NT2/D1 (cell line): Measurements from ENCODE around the gene LGI2.

Source experiments
- DNase-seq: peaks from one replicate; pipeline ENCODE4 v3.0.0-alpha.2; 2011; ENCODE audit warnings: low read depth, low spot score
- H3K27me3 ChIP-seq: 2 replicates; pipeline ENCODE4 v1.6.0; 2011; ENCODE audit warnings: mild to moderate bottlenecking; ENCODE audit not compliant: insufficient read length, insufficient read depth
- H3K36me3 ChIP-seq: 2 replicates; pipeline ENCODE4 v1.6.1; 2011; ENCODE audit warnings: mild to moderate bottlenecking, low read length, mixed read lengths; ENCODE audit not compliant: insufficient read depth, insufficient read length
- H3K4me1 ChIP-seq: 2 replicates; pipeline ENCODE4 v1.5.1; 2011; ENCODE audit not compliant: insufficient read depth, insufficient read length
- H3K4me3 ChIP-seq: 2 replicates; pipeline ENCODE4 v1.5.1; 2011; ENCODE audit warnings: low read depth; ENCODE audit not compliant: insufficient read length
- H3K9ac ChIP-seq: 2 replicates; pipeline ENCODE4 v1.6.0; 2011; ENCODE audit warnings: low read depth; ENCODE audit not compliant: insufficient read length
- H3K9me3 ChIP-seq: 2 replicates; pipeline ENCODE4 v1.5.1; 2011; ENCODE audit warnings: mild to moderate bottlenecking, low read length; ENCODE audit not compliant: insufficient read depth
- SUZ12 ChIP-seq: IDR thresholded peaks from 2 replicates; pipeline ENCODE4 v1.6.1; 2011; ENCODE audit not compliant: insufficient read length, insufficient read depth; ENCODE audit errors: extremely low read depth
- YY1 ChIP-seq: IDR thresholded peaks from 2 replicates; pipeline ENCODE4 v1.6.1; 2011; ENCODE audit not compliant: insufficient read length, insufficient read depth
- ZNF274 ChIP-seq: IDR thresholded peaks from 2 replicates; pipeline ENCODE4 v1.6.1; 2011; ENCODE audit warnings: mild to moderate bottlenecking, low read depth, low read length

Gene LGI2

GRCh38 chr4:24979554-24979953 lies 51.2 kb downstream of the LGI2 start:
- DNase-seq = no peak
- H3K9me3 ChIP-seq = no peaks in the 10 kb centered on the region
- H3K4me3 ChIP-seq = no peak overlapping the region
- H3K36me3 ChIP-seq = no peaks in the 10 kb centered on the region
- TF ChIP-seq YY1 = no peak
- TF ChIP-seq SUZ12 = no peak
- no peak for TF ChIP-seq ZNF274
- peaks cover 14% of the 10 kb centered on the region for H3K27me3 ChIP-seq
- no peaks in the 10 kb centered on the region for H3K4me1 ChIP-seq
- H3K9ac ChIP-seq = no peak overlapping the region

DNA sequence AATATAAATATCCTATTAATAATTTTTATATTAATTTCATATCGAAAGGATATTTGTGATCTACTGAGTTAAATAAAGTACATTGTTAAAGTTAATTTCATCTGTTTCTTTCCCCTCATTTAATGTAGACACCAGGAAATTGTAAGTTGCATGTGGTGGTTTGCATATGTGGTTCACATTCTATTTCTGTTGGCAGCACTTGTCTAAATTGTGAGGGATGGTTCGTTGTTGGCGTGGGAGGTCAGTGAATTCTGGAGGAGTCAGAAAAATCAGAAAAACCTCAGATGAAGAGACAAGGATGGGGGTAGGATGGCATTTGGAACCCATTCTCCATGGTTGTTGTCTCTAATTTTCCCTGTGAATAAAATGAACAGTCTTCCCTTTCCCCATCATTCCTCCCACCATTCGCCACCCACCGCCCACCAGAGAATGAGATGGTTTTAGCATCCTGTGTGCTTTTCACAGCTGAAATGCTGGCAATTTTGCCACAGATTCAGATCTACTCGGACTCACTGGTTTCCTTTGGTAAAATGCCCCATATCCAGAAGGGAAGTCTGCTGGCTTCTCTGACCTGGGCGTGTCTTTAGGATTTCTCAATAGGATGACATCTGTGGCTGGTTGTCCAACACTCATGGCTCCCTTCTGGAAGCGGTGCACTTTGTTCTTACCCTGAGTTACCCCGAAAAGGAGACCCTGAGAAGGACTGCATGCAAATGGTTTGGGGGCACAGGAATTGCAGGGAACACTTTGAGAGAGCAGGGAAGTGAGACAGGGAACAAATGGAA lies 52.3 kb downstream of the LGI2 start:
- TF ChIP-seq SUZ12 = no peak
- TF ChIP-seq YY1 = no peak
- no peak for TF ChIP-seq ZNF274
- Histone ChIP-seq H3K27me3 (peaks cover 14% of the 10 kb centered on the region), H3K36me3 (no peaks in the 10 kb centered on the region), H3K4me3 (no peak overlapping the region), H3K9ac (no peak overlapping the region), H3K4me1 (peaks cover 3% of the 10 kb centered on the region), H3K9me3 (no peaks in the 10 kb centered on the region)
- no peak for DNase-seq

- TF ChIP-seq ZNF274 = no peak
- no peak for TF ChIP-seq YY1
- TF ChIP-seq SUZ12 = no peak
- Histone ChIP-seq H3K36me3 (no peaks in the 10 kb centered on the region), H3K27me3 (peaks cover 12% of the 10 kb centered on the region), H3K9me3 (no peaks in the 10 kb centered on the region), H3K4me1 (peaks cover 4% of the 10 kb centered on the region), H3K9ac (no peak overlapping the region), H3K4me3 (no peak overlapping the region)
- DNase-seq = no peak
Measured at GRCh38 chr4:24975510-24975909, 55.2 kb downstream of the LGI2 start.

DNA sequence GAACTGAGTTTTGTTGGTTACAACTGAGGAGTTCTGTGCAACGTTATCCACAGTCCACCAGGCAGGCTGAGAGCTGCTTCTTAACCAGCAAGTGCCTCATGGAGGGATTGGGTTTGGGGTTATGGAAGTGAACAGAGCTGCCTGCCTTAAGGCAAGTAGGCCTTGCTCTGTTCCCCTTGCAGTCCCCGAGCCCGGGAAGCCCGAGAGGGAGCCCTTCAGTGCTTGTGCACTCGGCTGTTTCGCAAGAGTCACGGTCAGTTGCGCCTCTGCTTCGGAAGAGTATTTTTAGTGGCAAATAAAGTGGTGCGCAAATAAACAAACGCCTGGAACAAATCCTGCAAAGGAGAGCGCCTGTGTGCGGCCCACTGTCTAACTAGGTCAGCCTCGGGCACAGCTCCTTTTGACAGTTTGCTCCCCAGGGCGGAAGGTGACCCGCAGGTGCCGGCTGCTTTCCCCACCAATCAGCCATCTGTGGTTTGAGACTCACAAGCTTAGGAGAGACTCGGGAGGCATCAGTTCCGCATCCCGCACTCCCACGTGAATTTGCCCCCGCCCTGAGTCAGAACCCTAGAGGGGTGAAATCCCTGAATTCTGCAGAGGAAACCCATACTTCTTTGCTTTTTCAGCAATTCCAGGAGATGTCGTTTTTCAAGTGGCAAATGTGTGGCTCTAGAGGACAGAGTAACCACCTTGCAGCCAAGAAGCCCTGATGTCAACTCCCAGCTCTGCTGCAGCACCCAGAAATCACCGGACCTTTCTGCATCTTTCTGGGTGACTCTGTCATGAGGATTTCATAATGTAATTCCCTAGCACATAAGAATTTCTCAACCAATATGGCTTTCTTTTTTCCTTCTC lies 56.8 kb downstream of the LGI2 start:
- H3K9me3 ChIP-seq = no peaks in the 10 kb centered on the region
- peaks cover 5% of the 10 kb centered on the region for H3K27me3 ChIP-seq
- no peak for TF ChIP-seq YY1
- TF ChIP-seq ZNF274 = no peak
- TF ChIP-seq SUZ12 = no peak
- no peak for DNase-seq
- no peak overlapping the region for H3K4me3 ChIP-seq
- no peaks in the 10 kb centered on the region for H3K36me3 ChIP-seq
- H3K9ac ChIP-seq = no peak overlapping the region
- peaks cover 4% of the 10 kb centered on the region for H3K4me1 ChIP-seq

DNA sequence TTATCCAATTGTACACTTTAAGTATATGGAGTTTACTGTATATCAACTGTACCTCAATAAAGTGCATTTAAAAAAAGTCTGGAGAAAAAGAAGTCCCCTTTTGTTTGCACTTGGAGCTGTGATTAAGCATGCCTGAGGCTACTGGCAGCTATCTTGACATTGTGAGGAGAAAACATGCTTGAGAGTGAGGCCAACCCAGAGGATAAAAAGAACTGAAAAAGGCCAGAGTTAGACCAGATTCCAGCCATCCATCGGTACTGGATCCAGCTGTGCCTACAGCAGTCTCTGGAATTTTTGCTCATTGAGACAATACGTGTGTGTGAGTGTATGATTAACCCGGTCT lies 57.4 kb downstream of the LGI2 start:
- peaks cover 2% of the 10 kb centered on the region for H3K27me3 ChIP-seq
- no peak for TF ChIP-seq ZNF274
- no peak for TF ChIP-seq SUZ12
- H3K9ac ChIP-seq = no peak overlapping the region
- no peak for DNase-seq
- peaks cover 4% of the 10 kb centered on the region for H3K4me1 ChIP-seq
- no peaks in the 10 kb centered on the region for H3K9me3 ChIP-seq
- no peak overlapping the region for H3K4me3 ChIP-seq
- no peaks in the 10 kb centered on the region for H3K36me3 ChIP-seq

DNA sequence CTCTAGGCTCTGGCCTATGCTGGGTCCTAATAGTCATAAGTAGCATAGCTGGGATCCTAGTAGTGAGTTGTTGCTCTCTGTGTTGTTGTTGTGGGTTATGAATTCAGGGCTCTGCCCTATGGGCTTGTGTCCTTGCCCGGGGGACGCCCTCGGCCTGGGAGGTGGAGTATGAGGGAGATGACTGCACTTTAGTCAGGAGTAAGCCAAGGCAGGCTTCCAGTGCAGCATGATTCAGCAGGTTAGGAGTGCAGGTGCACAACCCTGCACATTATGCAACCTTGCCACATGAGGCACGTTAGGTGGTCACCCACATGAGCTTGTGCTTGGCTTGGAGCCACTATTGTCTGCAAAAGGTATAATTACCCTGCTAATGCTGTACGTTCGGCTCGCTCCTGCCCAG lies 59.6 kb downstream of the LGI2 start:
- Histone ChIP-seq H3K9me3 (peaks cover 7% of the 10 kb centered on the region), H3K27me3 (peaks cover 2% of the 10 kb centered on the region), H3K4me1 (peaks cover 4% of the 10 kb centered on the region), H3K9ac (no peak overlapping the region), H3K4me3 (no peak overlapping the region), H3K36me3 (no peaks in the 10 kb centered on the region)
- TF ChIP-seq SUZ12 (no peak), ZNF274 (no peak), YY1 (no peak)
- DNase-seq = no peak

- Histone ChIP-seq H3K4me1 (peaks cover 4% of the 10 kb centered on the region), H3K9me3 (peaks cover 12% of the 10 kb centered on the region), H3K9ac (no peak overlapping the region), H3K36me3 (no peaks in the 10 kb centered on the region), H3K27me3 (peaks cover 2% of the 10 kb centered on the region), H3K4me3 (no peak overlapping the region)
- no peak for DNase-seq
- TF ChIP-seq YY1 (no peak), ZNF274 (no peak), SUZ12 (no peak)
Measured at GRCh38 chr4:24970635-24971034, 60.1 kb downstream of the LGI2 start.
